ENCODE data around the gene DDX41.

DNA sequence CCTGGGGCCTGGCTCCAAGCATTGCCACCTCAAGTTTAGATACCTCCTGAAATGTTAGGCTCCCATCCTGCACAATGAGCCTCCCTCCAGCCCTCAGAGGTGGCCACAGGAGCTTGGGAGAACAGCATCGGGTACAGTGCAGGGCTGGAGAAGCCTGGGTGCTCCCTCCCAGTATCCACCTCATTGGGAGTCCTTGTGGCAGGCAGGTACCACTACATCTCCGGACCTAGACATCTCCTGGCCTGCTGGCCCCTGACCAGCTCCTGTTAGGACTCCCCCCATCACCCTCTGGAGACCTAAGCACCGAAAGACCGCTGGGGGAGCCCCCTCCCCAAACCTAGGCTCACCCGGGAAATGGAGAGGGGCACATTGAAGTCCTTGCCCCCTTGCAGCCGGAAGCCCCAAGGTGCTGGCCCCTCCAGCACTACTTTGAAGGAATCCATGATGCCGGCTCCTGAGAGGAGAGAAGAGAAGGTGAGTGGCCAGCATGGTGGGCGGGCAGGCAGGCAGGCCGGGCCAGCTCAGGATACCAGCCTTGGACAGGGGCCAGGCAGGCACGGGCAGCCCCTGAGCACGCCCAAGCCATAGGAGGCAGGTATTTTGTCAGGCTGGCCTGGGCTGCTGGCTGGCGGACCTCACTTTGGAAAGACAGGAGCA, 20.6 kb downstream of the DDX41 start:
- TF ChIP-seq, protein P1, sequence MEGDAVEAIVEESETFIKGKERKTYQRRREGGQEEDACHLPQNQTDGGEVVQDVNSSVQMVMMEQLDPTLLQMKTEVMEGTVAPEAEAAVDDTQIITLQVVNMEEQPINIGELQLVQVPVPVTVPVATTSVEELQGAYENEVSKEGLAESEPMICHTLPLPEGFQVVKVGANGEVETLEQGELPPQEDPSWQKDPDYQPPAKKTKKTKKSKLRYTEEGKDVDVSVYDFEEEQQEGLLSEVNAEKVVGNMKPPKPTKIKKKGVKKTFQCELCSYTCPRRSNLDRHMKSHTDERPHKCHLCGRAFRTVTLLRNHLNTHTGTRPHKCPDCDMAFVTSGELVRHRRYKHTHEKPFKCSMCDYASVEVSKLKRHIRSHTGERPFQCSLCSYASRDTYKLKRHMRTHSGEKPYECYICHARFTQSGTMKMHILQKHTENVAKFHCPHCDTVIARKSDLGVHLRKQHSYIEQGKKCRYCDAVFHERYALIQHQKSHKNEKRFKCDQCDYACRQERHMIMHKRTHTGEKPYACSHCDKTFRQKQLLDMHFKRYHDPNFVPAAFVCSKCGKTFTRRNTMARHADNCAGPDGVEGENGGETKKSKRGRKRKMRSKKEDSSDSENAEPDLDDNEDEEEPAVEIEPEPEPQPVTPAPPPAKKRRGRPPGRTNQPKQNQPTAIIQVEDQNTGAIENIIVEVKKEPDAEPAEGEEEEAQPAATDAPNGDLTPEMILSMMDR (IDR thresholded peaks at IDR 0.05) = no peak
- peak in 1 of 2 donors; percentile 68 for TF ChIP-seq POLR2AphosphoS5 (IDR thresholded peaks at IDR 0.05; ENCODE audit: insufficient read depth in 1 of 2, low read depth in 1 of 2)

All from vagina (tissue), 2 donors.